ENCODE results near the gene ELAVL3.
A peak's percentile ranks its signal among the peaks of the same experiment; 100 is the strongest.
"Not testable (repeated sequence)": the region's sequence is repeated elsewhere in the genome, so short reads cannot be mapped to it uniquely, and the experiment has no call there.

The ELAVL3 gene

GRCh38 chr19:11486661-11487503 is 6.0 kb upstream of the ELAVL3 start:
- no peak for DNase-seq (ENCODE audit: low spot score)

- DNase-seq (ENCODE audit: low spot score): no peak
Observed at GRCh38 chr19:11485245-11485837, 4.5 kb upstream of the ELAVL3 start.

- DNase-seq (ENCODE audit: low spot score): no peak
Observed at GRCh38 chr19:11483366-11484111, 2.7 kb upstream of the ELAVL3 start.

GRCh38 chr19:11482384-11483050 is 1.7 kb upstream of the ELAVL3 start:
- DNase-seq (ENCODE audit: low spot score): peak; percentile 73

- peak; percentile 98 for DNase-seq (ENCODE audit: low spot score)
Observed at GRCh38 chr19:11481534-11482383, 913 bp upstream of the ELAVL3 start.

GRCh38 chr19:11479898-11480714 is 740 bp downstream of the ELAVL3 start:
- peak; percentile 19 for DNase-seq (ENCODE audit: low spot score)

GRCh38 chr19:11479090-11479897 is 1.6 kb downstream of the ELAVL3 start:
- DNase-seq (ENCODE audit: low spot score): peak; percentile 85

- DNase-seq (ENCODE audit: low spot score): peak; percentile 70
Observed at GRCh38 chr19:11478167-11479089, 2.4 kb downstream of the ELAVL3 start.

- DNase-seq (ENCODE audit: low spot score): no peak
Observed at GRCh38 chr19:11475861-11476260, 5.0 kb downstream of the ELAVL3 start.

GRCh38 chr19:11475343-11475742 is 5.5 kb downstream of the ELAVL3 start:
- DNase-seq (ENCODE audit: low spot score): not testable (repeated sequence)

- DNase-seq (ENCODE audit: low spot score): no peak
Observed at GRCh38 chr19:11473725-11474124, 7.1 kb downstream of the ELAVL3 start.

- not testable (repeated sequence) for DNase-seq (ENCODE audit: low spot score)
Observed at GRCh38 chr19:11468266-11468845, 12.5 kb downstream of the ELAVL3 start.

- no peak for DNase-seq (ENCODE audit: low spot score)
Observed at GRCh38 chr19:11465600-11465999, 15.2 kb downstream of the ELAVL3 start.

- DNase-seq (ENCODE audit: low spot score): no peak
Observed at GRCh38 chr19:11464333-11465265, 16.2 kb downstream of the ELAVL3 start.

- DNase-seq (ENCODE audit: low spot score): no peak
Observed at GRCh38 chr19:11463391-11463790, 17.5 kb downstream of the ELAVL3 start.

- no peak for DNase-seq (ENCODE audit: low spot score)
Observed at GRCh38 chr19:11461453-11461852, 19.4 kb downstream of the ELAVL3 start.

GRCh38 chr19:11460207-11460606 is 20.6 kb downstream of the ELAVL3 start:
- DNase-seq (ENCODE audit: low spot score): no peak

Measured in pons (tissue), 1 donor.